ENCODE results near the gene TSSK2. TPM values are rescaled to one million over a fixed set of nuclear protein-coding genes. Genes with fewer than 3 reads are reported as not detected.
A peak's percentile ranks its signal among the peaks of the same experiment; 100 is the strongest.

TSSK2 gene
- total RNA-seq, 1 donor = not detected

- peak; percentile 44 to 54 (median 46) for DNase-seq (ENCODE audit: low read depth in 2 of 3, low spot score in 2 of 3)
Measured at GRCh38 chr22:19178657-19179496, 47.8 kb downstream of the TSSK2 start, which contains the start of gene SLC25A1. SLC25A1 (minus strand) TSS chr22:19178736; CDS start chr22:19178673, 63 bp downstream.

GRCh38 chr22:19179497-19180048, 48.5 kb downstream of the TSSK2 start:
- peak in 2 of 3 donors; percentile 59 to 73 for DNase-seq (ENCODE audit: low read depth in 2 of 3, low spot score in 2 of 3)

GRCh38 chr22:19180234-19180633, 49.1 kb downstream of the TSSK2 start:
- no peak for DNase-seq (ENCODE audit: low read depth in 2 of 3, low spot score in 2 of 3)

GRCh38 chr22:19180740-19181410, 49.8 kb downstream of the TSSK2 start:
- no peak for DNase-seq (ENCODE audit: low read depth in 2 of 3, low spot score in 2 of 3)

- DNase-seq (ENCODE audit: low read depth in 2 of 3, low spot score in 2 of 3) = no peak
Measured at GRCh38 chr22:19181786-19182471, 50.8 kb downstream of the TSSK2 start.

Other genes starting within 250 kb of the TSSK2 start
- gene DGCR6, start 225.0 kb upstream of the TSSK2 start, total RNA-seq = 8.3 TPM
- 4.0 TPM for gene PRODH, start 195.0 kb upstream of the TSSK2 start, total RNA-seq
- gene DGCR2, start 8.9 kb upstream of the TSSK2 start, total RNA-seq = 80.0 TPM
- gene ESS2, start 13.3 kb downstream of the TSSK2 start, total RNA-seq = 23.4 TPM
- gene GSC2, start 19.0 kb downstream of the TSSK2 start, total RNA-seq = not detected
- 71.9 TPM for gene SLC25A1, start 47.4 kb downstream of the TSSK2 start, total RNA-seq
- 1.6 TPM for gene CLTCL1, start 160.4 kb downstream of the TSSK2 start, total RNA-seq